ENCODE results near the gene SLC7A4.

- TF ChIP-seq, protein P1, sequence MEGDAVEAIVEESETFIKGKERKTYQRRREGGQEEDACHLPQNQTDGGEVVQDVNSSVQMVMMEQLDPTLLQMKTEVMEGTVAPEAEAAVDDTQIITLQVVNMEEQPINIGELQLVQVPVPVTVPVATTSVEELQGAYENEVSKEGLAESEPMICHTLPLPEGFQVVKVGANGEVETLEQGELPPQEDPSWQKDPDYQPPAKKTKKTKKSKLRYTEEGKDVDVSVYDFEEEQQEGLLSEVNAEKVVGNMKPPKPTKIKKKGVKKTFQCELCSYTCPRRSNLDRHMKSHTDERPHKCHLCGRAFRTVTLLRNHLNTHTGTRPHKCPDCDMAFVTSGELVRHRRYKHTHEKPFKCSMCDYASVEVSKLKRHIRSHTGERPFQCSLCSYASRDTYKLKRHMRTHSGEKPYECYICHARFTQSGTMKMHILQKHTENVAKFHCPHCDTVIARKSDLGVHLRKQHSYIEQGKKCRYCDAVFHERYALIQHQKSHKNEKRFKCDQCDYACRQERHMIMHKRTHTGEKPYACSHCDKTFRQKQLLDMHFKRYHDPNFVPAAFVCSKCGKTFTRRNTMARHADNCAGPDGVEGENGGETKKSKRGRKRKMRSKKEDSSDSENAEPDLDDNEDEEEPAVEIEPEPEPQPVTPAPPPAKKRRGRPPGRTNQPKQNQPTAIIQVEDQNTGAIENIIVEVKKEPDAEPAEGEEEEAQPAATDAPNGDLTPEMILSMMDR (IDR thresholded peaks at IDR 0.05), result no peak
- TF ChIP-seq POLR2A (IDR thresholded peaks at IDR 0.05), result no peak
- no peak for TF ChIP-seq EP300 (IDR thresholded peaks at IDR 0.05)
These were observed 44.7 kb upstream of the SLC7A4 start for GRCh38 chr22:21076912-21077625.

All from ovary (tissue), 3 donors.